Smooth muscle cell (in vitro differentiated cells): ENCODE measurements around the gene PPM1L. TPM values are rescaled to one million over a fixed set of nuclear protein-coding genes. Genes with fewer than 3 reads are reported as not detected.

Experiments
- DNase-seq: peaks from one replicate; lab custom pipeline; 2025; ENCODE audit not compliant: unreplicated experiment; lab: John Stamatoyannopoulos, UW
- H2AFZ ChIP-seq: fragments of 200-600 bp; sonication (generic); 2 replicates; pipeline ENCODE4 v1.6.0; 2016; ENCODE audit warnings: antibody characterized with exemption, low read depth, mild to moderate bottlenecking
- H3F3A ChIP-seq: fragments of 200-600 bp; sonication (generic); 2 replicates; pipeline ENCODE4 v1.6.0; 2017; ENCODE audit warnings: antibody characterized with exemption, low read depth
- H3K27ac ChIP-seq: fragments of 200-600 bp; sonication (generic); 2 replicates; pipeline ENCODE4 v1.5.1; 2016; ENCODE audit warnings: low read depth, mild to moderate bottlenecking
- H3K27me3 ChIP-seq: fragments of 200-600 bp; sonication (generic); 2 replicates; pipeline ENCODE4 v1.6.1; 2016; ENCODE audit warnings: low read depth, mild to moderate bottlenecking
- H3K36me3 ChIP-seq: fragments of 200-600 bp; sonication (generic); 2 replicates; pipeline ENCODE4 v1.5.1; 2016; ENCODE audit warnings: low read depth
- H3K4me1 ChIP-seq: fragments of 200-600 bp; sonication (generic); 2 replicates; pipeline ENCODE4 v1.5.1; 2016; ENCODE audit warnings: low read depth
- H3K4me2 ChIP-seq: fragments of 200-600 bp; sonication (generic); 2 replicates; pipeline ENCODE4 v1.6.0; 2016; ENCODE audit warnings: mild to moderate bottlenecking
- H3K4me3 ChIP-seq: fragments of 200-600 bp; sonication (generic); 2 replicates; pipeline ENCODE4 v1.5.1; 2016; ENCODE audit warnings: mild to moderate bottlenecking
- H3K79me2 ChIP-seq: fragments of 200-600 bp; sonication (generic); 2 replicates; pipeline ENCODE4 v1.6.0; 2016; ENCODE audit warnings: low read depth, mild to moderate bottlenecking
- H3K9ac ChIP-seq: fragments of 200-600 bp; sonication (generic); 2 replicates; pipeline ENCODE4 v1.6.0; 2016; ENCODE audit warnings: low read depth
- H3K9me3 ChIP-seq: fragments of 200-600 bp; sonication (generic); replicated peaks from 2 replicates; pipeline ENCODE4 v1.5.1; 2016; ENCODE audit warnings: low read depth
- H4K20me1 ChIP-seq: fragments of 200-600 bp; sonication (generic); 2 replicates; pipeline ENCODE4 v1.6.0; 2016; ENCODE audit warnings: low read depth
- CTCF ChIP-seq: fragments of 200-600 bp; sonication (generic); IDR thresholded peaks from 2 replicates; pipeline ENCODE4 v1.5.1; 2017; ENCODE audit warnings: borderline replicate concordance, mild to moderate bottlenecking, antibody characterized with exemption; ENCODE audit not compliant: insufficient read depth, poor library complexity, severe bottlenecking
- WGBS: methylation state at CpG from one replicate; pipeline ENCODE4 v1.1.7; 2016; ENCODE audit warnings: low lambda C conversion rate; 5-methylcytosine and 5-hydroxymethylcytosine counted together
- polyA plus RNA-seq: library from polyadenylated mRNA; unstranded; fragments of >200 nt; fragmentation: Nextera tagmentation; extraction: Ambion mirVana; gene quantifications from 2 replicates; pipeline ENCODE4 v1.2.1, GENCODE V29; 2016
- total RNA-seq: library from RNA; depleted of rRNA; stranded (reverse); fragments of >200 nt; gene quantifications from 2 replicates; pipeline ENCODE4 v1.2.3, GENCODE V29; 2014

Gene PPM1L
- total and polyA plus RNA-seq, 2 experiments from 2014 or later: 0.14 to 1.9 TPM

GRCh38 chr3:160931474-160931873 lies 175.4 kb downstream of the PPM1L start:
- H3K9me3 ChIP-seq: no peaks in the 10 kb centered on the region
- H3F3A ChIP-seq: no peaks in the 10 kb centered on the region
- no peak for DNase-seq
- H3K27me3 ChIP-seq: no peaks in the 10 kb centered on the region
- no peak overlapping the region for H3K4me3 ChIP-seq
- no peaks in the 10 kb centered on the region for H3K36me3 ChIP-seq
- no peak overlapping the region for H3K27ac ChIP-seq
- H4K20me1 ChIP-seq: no peaks in the 10 kb centered on the region
- TF ChIP-seq CTCF: no peak
- no peak overlapping the region for H2AFZ ChIP-seq
- no peak overlapping the region for H3K9ac ChIP-seq
- H3K79me2 ChIP-seq: no peaks in the 10 kb centered on the region
- H3K4me1 ChIP-seq: no peaks in the 10 kb centered on the region
- H3K4me2 ChIP-seq: no peak overlapping the region

- H3K9ac ChIP-seq: no peak overlapping the region
- WGBS: 76% methylated on average over 6 of the region's 6 CpGs
- H3K36me3 ChIP-seq: no peaks in the 10 kb centered on the region
- no peak overlapping the region for H3K4me2 ChIP-seq
- no peaks in the 10 kb centered on the region for H3K27me3 ChIP-seq
- no peak overlapping the region for H3K27ac ChIP-seq
- H3K79me2 ChIP-seq: no peaks in the 10 kb centered on the region
- no peak overlapping the region for H3K4me3 ChIP-seq
- no peaks in the 10 kb centered on the region for H3K4me1 ChIP-seq
- H4K20me1 ChIP-seq: no peaks in the 10 kb centered on the region
- no peak for TF ChIP-seq CTCF
- H2AFZ ChIP-seq: peak overlapping the region; percentile 21
- no peak for DNase-seq
- no peaks in the 10 kb centered on the region for H3K9me3 ChIP-seq
- no peaks in the 10 kb centered on the region for H3F3A ChIP-seq
Measured at GRCh38 chr3:160935413-160936095, 179.5 kb downstream of the PPM1L start.

GRCh38 chr3:160941885-160942494 lies 186.0 kb downstream of the PPM1L start:
- no peaks in the 10 kb centered on the region for H3K79me2 ChIP-seq
- no peak overlapping the region for H3K4me2 ChIP-seq

More at GRCh38 chr3:160941885-160942494, 186.0 kb downstream of the PPM1L start:
- no peaks in the 10 kb centered on the region for H4K20me1 ChIP-seq
- DNase-seq: no peak
- no peaks in the 10 kb centered on the region for H3K27me3 ChIP-seq
- no peaks in the 10 kb centered on the region for H3F3A ChIP-seq
- no peaks in the 10 kb centered on the region for H3K36me3 ChIP-seq
- no peaks in the 10 kb centered on the region for H3K9me3 ChIP-seq
- H3K4me1 ChIP-seq: no peaks in the 10 kb centered on the region
- TF ChIP-seq CTCF: peak; percentile 83
- 41% methylated on average over 5 of the region's 5 CpGs for WGBS
- H2AFZ ChIP-seq: no peak overlapping the region
- H3K9ac ChIP-seq: no peak overlapping the region
- H3K4me3 ChIP-seq: no peak overlapping the region
- H3K27ac ChIP-seq: no peak overlapping the region
